ENCODE data around the gene NRGN.

The NRGN gene

GRCh38 chr11:124745270-124745834 lies 5.6 kb downstream of the NRGN start:
- no peak for TF ChIP-seq CTCF (IDR thresholded peaks at IDR 0.05; ENCODE audit: low read depth, low read length, missing control alignments)
- no peak for DNase-seq (ENCODE audit: low read depth)
- in situ Hi-C loops (cut with HindIII; ENCODE audit: low sequenced_read_pairs), result no loop called here
- H3K4me3 ChIP-seq (ENCODE audit: low read depth, low read length), result peak overlapping the region; percentile 53

- H3K4me3 ChIP-seq (ENCODE audit: low read depth, low read length), result peak overlapping the region; percentile 53
- in situ Hi-C loops (cut with HindIII; ENCODE audit: low sequenced_read_pairs), result no loop called here
- peak; percentile 43 for TF ChIP-seq CTCF (IDR thresholded peaks at IDR 0.05; ENCODE audit: low read depth, low read length, missing control alignments)
- DNase-seq (ENCODE audit: low read depth), result no peak
Measured at GRCh38 chr11:124745835-124746620, 6.3 kb downstream of the NRGN start.

GRCh38 chr11:124746621-124747243 lies 7.0 kb downstream of the NRGN start:
- DNase-seq (ENCODE audit: low read depth), result no peak
- peak; percentile 64 for TF ChIP-seq CTCF (IDR thresholded peaks at IDR 0.05; ENCODE audit: low read depth, low read length, missing control alignments)
- peak overlapping the region; percentile 53 for H3K4me3 ChIP-seq (ENCODE audit: low read depth, low read length)
- in situ Hi-C loops (cut with HindIII; ENCODE audit: low sequenced_read_pairs), result no loop called here

DNA sequence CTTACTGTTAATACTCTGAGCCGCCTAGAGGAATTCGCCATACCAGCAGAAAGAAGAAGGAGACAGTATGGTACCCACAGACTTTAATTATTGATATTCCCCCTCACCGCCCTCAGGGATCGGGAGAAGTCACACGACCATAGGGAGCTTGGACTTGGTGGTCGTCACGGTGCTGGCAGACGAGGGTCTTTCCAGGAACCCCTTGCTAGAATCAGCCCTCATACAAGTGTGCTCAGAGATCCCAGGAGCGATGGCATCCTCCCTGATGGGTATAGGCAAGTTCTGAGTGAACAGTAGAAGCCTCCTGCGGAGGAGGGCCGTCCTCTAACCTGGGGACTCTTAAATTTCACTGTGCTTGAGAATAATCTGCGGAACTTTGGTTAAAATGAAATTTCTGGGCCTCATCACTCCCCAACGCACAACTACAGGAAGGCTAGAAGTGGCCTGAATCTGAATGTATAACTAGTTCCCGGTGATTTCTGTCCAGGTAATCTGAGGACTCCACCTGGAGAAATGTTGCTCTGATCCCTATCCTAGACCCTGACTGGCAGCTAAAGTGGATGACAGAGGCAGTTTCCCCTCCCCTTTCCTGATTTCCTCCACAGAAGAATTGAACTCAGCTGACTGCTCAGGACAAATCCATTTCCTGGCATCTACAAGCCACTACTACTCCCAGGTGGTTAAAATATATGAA lies 7.8 kb downstream of the NRGN start:
- no peak for DNase-seq (ENCODE audit: low read depth)
- no peak overlapping the region for H3K4me3 ChIP-seq (ENCODE audit: low read depth, low read length)
- in situ Hi-C loops (cut with HindIII; ENCODE audit: low sequenced_read_pairs), result no loop called here
- TF ChIP-seq CTCF (IDR thresholded peaks at IDR 0.05; ENCODE audit: low read depth, low read length, missing control alignments), result no peak

- TF ChIP-seq CTCF (IDR thresholded peaks at IDR 0.05; ENCODE audit: low read depth, low read length, missing control alignments), result no peak
- in situ Hi-C loops (cut with HindIII; ENCODE audit: low sequenced_read_pairs), result no loop called here
- no peak for DNase-seq (ENCODE audit: low read depth)
- H3K4me3 ChIP-seq (ENCODE audit: low read depth, low read length), result no peak overlapping the region
Measured at GRCh38 chr11:124748100-124748418, 8.3 kb downstream of the NRGN start.

GRCh38 chr11:124748481-124749343 lies 9.0 kb downstream of the NRGN start:
- H3K4me3 ChIP-seq (ENCODE audit: low read depth, low read length), result no peak overlapping the region
- in situ Hi-C loops (cut with HindIII; ENCODE audit: low sequenced_read_pairs), result no loop called here
- no peak for DNase-seq (ENCODE audit: low read depth)
- TF ChIP-seq CTCF (IDR thresholded peaks at IDR 0.05; ENCODE audit: low read depth, low read length, missing control alignments), result no peak
